SK-N-MC (cell line): Measurements from ENCODE around the gene SERPINA1.

Experiments used
- EZH2 ChIP-seq: fragments of 200-600 bp; sonication (generic); IDR thresholded peaks from one replicate; pipeline ENCODE4 v1.6.1; 2017; ENCODE audit warnings: antibody characterized with exemption
- FOXP2 ChIP-seq: optimal IDR thresholded peaks from 2 replicates; pipeline ENCODE3; 2011; ENCODE audit warnings: mild to moderate bottlenecking, moderate library complexity; ENCODE audit not compliant: insufficient read depth; ENCODE audit errors: extremely low read length, control extremely low read depth
- POLR2AphosphoS5 ChIP-seq: IDR thresholded peaks from 2 replicates; pipeline ENCODE4 v1.6.1; 2012; ENCODE audit warnings: mild to moderate bottlenecking, low read depth, low read length, borderline replicate concordance

- TF ChIP-seq EZH2: no peak
- TF ChIP-seq POLR2AphosphoS5: no peak
- TF ChIP-seq FOXP2: no peak
Measured at GRCh38 chr14:94389731-94390371, 1.4 kb upstream of the SERPINA1 start.
